ENCODE results near the gene MMP20. TPM values are rescaled to one million over a fixed set of nuclear protein-coding genes. Genes with fewer than 3 reads are reported as not detected.

The MMP20 gene
- total RNA-seq, 1 experiment from 2014 or later: not detected

DNA sequence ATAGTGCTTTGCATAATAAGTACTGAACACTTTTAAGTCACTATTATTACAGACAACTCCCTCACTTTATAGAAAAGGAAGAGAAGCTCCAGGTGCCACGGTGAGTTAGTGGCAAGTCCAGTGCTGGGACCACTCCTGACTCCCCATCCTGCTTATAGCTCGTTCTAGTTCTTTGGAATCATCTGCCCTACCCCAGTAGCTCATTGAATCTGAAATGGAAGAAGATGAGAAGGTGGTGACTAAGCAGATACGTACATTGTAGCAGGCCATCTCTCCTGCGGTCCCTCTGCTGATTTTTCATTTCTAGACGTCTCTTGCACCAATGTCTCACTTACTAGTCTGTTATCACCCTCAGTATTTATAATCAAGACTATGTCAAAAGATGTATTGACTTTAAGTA, 21.6 kb downstream of the MMP20 start:
- H3K36me3 Mint-ChIP-seq: no peaks in the 10 kb centered on the region
- H3K9me3 Mint-ChIP-seq: peaks cover 6% of the 10 kb centered on the region
- ATAC-seq (no peak), DNase-seq (ENCODE audit: low spot score) (no peak)
- POLR2A ChIA-PET: no interaction called here
- no peak overlapping the region for H3K27ac Mint-ChIP-seq
- TF ChIP-seq, protein P1, sequence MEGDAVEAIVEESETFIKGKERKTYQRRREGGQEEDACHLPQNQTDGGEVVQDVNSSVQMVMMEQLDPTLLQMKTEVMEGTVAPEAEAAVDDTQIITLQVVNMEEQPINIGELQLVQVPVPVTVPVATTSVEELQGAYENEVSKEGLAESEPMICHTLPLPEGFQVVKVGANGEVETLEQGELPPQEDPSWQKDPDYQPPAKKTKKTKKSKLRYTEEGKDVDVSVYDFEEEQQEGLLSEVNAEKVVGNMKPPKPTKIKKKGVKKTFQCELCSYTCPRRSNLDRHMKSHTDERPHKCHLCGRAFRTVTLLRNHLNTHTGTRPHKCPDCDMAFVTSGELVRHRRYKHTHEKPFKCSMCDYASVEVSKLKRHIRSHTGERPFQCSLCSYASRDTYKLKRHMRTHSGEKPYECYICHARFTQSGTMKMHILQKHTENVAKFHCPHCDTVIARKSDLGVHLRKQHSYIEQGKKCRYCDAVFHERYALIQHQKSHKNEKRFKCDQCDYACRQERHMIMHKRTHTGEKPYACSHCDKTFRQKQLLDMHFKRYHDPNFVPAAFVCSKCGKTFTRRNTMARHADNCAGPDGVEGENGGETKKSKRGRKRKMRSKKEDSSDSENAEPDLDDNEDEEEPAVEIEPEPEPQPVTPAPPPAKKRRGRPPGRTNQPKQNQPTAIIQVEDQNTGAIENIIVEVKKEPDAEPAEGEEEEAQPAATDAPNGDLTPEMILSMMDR (IDR thresholded peaks at IDR 0.05): no peak
- TF ChIP-seq CREB1 (CRISPR knock-in tag; IDR thresholded peaks at IDR 0.05) (no peak), GABPB1 (CRISPR knock-in tag; IDR thresholded peaks at IDR 0.05) (no peak), NR2C2 (CRISPR knock-in tag; IDR thresholded peaks at IDR 0.05) (no peak), JUN (CRISPR knock-in tag; IDR thresholded peaks at IDR 0.05) (no peak), ZNF416 (CRISPR knock-in tag; IDR thresholded peaks at IDR 0.05) (no peak), NR1H2 (CRISPR knock-in tag; IDR thresholded peaks at IDR 0.05) (no peak), SMAD4 (CRISPR knock-in tag; IDR thresholded peaks at IDR 0.05) (no peak), ZNF263 (CRISPR knock-in tag; IDR thresholded peaks at IDR 0.05; ENCODE audit: low read depth) (no peak), ZNF671 (CRISPR knock-in tag; IDR thresholded peaks at IDR 0.05) (no peak), OVOL2 (CRISPR knock-in tag; IDR thresholded peaks at IDR 0.05; ENCODE audit: borderline replicate concordance) (no peak)
- TF ChIP-seq, protein P2, sequence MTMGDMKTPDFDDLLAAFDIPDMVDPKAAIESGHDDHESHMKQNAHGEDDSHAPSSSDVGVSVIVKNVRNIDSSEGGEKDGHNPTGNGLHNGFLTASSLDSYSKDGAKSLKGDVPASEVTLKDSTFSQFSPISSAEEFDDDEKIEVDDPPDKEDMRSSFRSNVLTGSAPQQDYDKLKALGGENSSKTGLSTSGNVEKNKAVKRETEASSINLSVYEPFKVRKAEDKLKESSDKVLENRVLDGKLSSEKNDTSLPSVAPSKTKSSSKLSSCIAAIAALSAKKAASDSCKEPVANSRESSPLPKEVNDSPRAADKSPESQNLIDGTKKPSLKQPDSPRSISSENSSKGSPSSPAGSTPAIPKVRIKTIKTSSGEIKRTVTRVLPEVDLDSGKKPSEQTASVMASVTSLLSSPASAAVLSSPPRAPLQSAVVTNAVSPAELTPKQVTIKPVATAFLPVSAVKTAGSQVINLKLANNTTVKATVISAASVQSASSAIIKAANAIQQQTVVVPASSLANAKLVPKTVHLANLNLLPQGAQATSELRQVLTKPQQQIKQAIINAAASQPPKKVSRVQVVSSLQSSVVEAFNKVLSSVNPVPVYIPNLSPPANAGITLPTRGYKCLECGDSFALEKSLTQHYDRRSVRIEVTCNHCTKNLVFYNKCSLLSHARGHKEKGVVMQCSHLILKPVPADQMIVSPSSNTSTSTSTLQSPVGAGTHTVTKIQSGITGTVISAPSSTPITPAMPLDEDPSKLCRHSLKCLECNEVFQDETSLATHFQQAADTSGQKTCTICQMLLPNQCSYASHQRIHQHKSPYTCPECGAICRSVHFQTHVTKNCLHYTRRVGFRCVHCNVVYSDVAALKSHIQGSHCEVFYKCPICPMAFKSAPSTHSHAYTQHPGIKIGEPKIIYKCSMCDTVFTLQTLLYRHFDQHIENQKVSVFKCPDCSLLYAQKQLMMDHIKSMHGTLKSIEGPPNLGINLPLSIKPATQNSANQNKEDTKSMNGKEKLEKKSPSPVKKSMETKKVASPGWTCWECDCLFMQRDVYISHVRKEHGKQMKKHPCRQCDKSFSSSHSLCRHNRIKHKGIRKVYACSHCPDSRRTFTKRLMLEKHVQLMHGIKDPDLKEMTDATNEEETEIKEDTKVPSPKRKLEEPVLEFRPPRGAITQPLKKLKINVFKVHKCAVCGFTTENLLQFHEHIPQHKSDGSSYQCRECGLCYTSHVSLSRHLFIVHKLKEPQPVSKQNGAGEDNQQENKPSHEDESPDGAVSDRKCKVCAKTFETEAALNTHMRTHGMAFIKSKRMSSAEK (CRISPR knock-in tag; IDR thresholded peaks at IDR 0.05; ENCODE audit: borderline replicate concordance): no peak
- TF ChIP-seq, protein P3, sequence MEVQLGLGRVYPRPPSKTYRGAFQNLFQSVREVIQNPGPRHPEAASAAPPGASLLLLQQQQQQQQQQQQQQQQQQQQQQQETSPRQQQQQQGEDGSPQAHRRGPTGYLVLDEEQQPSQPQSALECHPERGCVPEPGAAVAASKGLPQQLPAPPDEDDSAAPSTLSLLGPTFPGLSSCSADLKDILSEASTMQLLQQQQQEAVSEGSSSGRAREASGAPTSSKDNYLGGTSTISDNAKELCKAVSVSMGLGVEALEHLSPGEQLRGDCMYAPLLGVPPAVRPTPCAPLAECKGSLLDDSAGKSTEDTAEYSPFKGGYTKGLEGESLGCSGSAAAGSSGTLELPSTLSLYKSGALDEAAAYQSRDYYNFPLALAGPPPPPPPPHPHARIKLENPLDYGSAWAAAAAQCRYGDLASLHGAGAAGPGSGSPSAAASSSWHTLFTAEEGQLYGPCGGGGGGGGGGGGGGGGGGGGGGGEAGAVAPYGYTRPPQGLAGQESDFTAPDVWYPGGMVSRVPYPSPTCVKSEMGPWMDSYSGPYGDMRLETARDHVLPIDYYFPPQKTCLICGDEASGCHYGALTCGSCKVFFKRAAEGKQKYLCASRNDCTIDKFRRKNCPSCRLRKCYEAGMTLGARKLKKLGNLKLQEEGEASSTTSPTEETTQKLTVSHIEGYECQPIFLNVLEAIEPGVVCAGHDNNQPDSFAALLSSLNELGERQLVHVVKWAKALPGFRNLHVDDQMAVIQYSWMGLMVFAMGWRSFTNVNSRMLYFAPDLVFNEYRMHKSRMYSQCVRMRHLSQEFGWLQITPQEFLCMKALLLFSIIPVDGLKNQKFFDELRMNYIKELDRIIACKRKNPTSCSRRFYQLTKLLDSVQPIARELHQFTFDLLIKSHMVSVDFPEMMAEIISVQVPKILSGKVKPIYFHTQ (CRISPR knock-in tag; IDR thresholded peaks at IDR 0.05): no peak
- TF ChIP-seq, protein P4, sequence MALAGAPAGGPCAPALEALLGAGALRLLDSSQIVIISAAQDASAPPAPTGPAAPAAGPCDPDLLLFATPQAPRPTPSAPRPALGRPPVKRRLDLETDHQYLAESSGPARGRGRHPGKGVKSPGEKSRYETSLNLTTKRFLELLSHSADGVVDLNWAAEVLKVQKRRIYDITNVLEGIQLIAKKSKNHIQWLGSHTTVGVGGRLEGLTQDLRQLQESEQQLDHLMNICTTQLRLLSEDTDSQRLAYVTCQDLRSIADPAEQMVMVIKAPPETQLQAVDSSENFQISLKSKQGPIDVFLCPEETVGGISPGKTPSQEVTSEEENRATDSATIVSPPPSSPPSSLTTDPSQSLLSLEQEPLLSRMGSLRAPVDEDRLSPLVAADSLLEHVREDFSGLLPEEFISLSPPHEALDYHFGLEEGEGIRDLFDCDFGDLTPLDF (CRISPR knock-in tag; IDR thresholded peaks at IDR 0.05): no peak
- TF ChIP-seq, protein P5, sequence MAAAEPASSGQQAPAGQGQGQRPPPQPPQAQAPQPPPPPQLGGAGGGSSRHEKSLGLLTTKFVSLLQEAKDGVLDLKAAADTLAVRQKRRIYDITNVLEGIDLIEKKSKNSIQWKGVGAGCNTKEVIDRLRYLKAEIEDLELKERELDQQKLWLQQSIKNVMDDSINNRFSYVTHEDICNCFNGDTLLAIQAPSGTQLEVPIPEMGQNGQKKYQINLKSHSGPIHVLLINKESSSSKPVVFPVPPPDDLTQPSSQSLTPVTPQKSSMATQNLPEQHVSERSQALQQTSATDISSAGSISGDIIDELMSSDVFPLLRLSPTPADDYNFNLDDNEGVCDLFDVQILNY (CRISPR knock-in tag; IDR thresholded peaks at IDR 0.05): no peak
- TF ChIP-seq, protein P6, sequence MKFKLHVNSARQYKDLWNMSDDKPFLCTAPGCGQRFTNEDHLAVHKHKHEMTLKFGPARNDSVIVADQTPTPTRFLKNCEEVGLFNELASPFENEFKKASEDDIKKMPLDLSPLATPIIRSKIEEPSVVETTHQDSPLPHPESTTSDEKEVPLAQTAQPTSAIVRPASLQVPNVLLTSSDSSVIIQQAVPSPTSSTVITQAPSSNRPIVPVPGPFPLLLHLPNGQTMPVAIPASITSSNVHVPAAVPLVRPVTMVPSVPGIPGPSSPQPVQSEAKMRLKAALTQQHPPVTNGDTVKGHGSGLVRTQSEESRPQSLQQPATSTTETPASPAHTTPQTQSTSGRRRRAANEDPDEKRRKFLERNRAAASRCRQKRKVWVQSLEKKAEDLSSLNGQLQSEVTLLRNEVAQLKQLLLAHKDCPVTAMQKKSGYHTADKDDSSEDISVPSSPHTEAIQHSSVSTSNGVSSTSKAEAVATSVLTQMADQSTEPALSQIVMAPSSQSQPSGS (CRISPR knock-in tag; IDR thresholded peaks at IDR 0.05; ENCODE audit: borderline replicate concordance, low read depth): no peak
- TF ChIP-seq, protein P7, sequence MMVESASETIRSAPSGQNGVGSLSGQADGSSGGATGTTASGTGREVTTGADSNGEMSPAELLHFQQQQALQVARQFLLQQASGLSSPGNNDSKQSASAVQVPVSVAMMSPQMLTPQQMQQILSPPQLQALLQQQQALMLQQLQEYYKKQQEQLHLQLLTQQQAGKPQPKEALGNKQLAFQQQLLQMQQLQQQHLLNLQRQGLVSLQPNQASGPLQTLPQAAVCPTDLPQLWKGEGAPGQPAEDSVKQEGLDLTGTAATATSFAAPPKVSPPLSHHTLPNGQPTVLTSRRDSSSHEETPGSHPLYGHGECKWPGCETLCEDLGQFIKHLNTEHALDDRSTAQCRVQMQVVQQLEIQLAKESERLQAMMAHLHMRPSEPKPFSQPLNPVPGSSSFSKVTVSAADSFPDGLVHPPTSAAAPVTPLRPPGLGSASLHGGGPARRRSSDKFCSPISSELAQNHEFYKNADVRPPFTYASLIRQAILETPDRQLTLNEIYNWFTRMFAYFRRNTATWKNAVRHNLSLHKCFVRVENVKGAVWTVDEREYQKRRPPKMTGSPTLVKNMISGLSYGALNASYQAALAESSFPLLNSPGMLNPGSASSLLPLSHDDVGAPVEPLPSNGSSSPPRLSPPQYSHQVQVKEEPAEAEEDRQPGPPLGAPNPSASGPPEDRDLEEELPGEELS (CRISPR knock-in tag; IDR thresholded peaks at IDR 0.05): no peak
- no peak overlapping the region for H3K4me3 Mint-ChIP-seq
- CTCF ChIA-PET: interaction anchor here (0.7 to 2.5 kb wide), 4 partner anchors 10 to 296 kb away, joined by 3 to 17 read pairs (median 6); no protein-coding TSS in a partner anchor
- H3K27me3 Mint-ChIP-seq (ENCODE audit: low read depth): no peaks in the 10 kb centered on the region
- peaks cover 12% of the 10 kb centered on the region for H3K4me1 Mint-ChIP-seq
